GM19035 (cell line): Measurements from ENCODE around the gene PPARGC1A.

Experiments used
- ATAC-seq: cut with Tn5 transposase; IDR thresholded peaks from one replicate; pipeline ENCODE4 v1.9.1; 2021; ENCODE audit not compliant: unreplicated experiment

Gene PPARGC1A

GRCh38 chr4:23881674-23882337, 8.0 kb downstream of the PPARGC1A start:
- ATAC-seq, result no peak

GRCh38 chr4:23881052-23881501, 8.8 kb downstream of the PPARGC1A start:
- ATAC-seq, result no peak

GRCh38 chr4:23878912-23879732, 10.7 kb downstream of the PPARGC1A start:
- ATAC-seq, result no peak

- no peak for ATAC-seq
These were observed 11.5 kb downstream of the PPARGC1A start for GRCh38 chr4:23878246-23878891.

GRCh38 chr4:23877758-23878229, 12.1 kb downstream of the PPARGC1A start:
- no peak for ATAC-seq

- no peak for ATAC-seq
These were observed 13.3 kb downstream of the PPARGC1A start for GRCh38 chr4:23876418-23877089.

GRCh38 chr4:23875317-23875716, 14.5 kb downstream of the PPARGC1A start:
- ATAC-seq, result no peak

GRCh38 chr4:23874536-23874901, 15.3 kb downstream of the PPARGC1A start:
- no peak for ATAC-seq

- ATAC-seq, result no peak
These were observed 15.9 kb downstream of the PPARGC1A start for GRCh38 chr4:23873717-23874535.

- ATAC-seq, result no peak
These were observed 18.4 kb downstream of the PPARGC1A start for GRCh38 chr4:23871426-23871825.

- no peak for ATAC-seq
These were observed 23.3 kb downstream of the PPARGC1A start for GRCh38 chr4:23866450-23867075.

- ATAC-seq, result no peak
These were observed 27.9 kb downstream of the PPARGC1A start for GRCh38 chr4:23861897-23862296.

GRCh38 chr4:23860919-23861318, 28.9 kb downstream of the PPARGC1A start:
- no peak for ATAC-seq

GRCh38 chr4:23857367-23857959, 32.4 kb downstream of the PPARGC1A start:
- ATAC-seq, result no peak

GRCh38 chr4:23856630-23857029, 33.2 kb downstream of the PPARGC1A start:
- ATAC-seq, result no peak

GRCh38 chr4:23855912-23856605, 33.8 kb downstream of the PPARGC1A start:
- no peak for ATAC-seq

GRCh38 chr4:23853986-23854660, 35.7 kb downstream of the PPARGC1A start:
- ATAC-seq, result no peak

GRCh38 chr4:23851464-23851863, 38.4 kb downstream of the PPARGC1A start:
- ATAC-seq, result no peak
